ENCODE measurements around the gene BRPF1.

GRCh38 chr3:9797196-9797945 lies 65.8 kb downstream of the BRPF1 start:
- TF ChIP-seq POLR2AphosphoS5 (IDR thresholded peaks at IDR 0.05; ENCODE audit: low read depth) = no peak
- TF ChIP-seq CTCF (IDR thresholded peaks at IDR 0.05; ENCODE audit: insufficient read depth, low read length) = no peak
- no peak for TF ChIP-seq GABPA (IDR thresholded peaks at IDR 0.05; ENCODE audit: low read depth)
